AG04450 (cell line): ENCODE data around the gene ZNF57. TPM values are rescaled to one million over a fixed set of nuclear protein-coding genes. Genes with fewer than 3 reads are reported as not detected.
A peak's percentile ranks its signal among the peaks of the same experiment; 100 is the strongest.
"Not testable (repeated sequence)": the region's sequence is repeated elsewhere in the genome, so short reads cannot be mapped to it uniquely, and the experiment has no call there.

Source experiments
- CTCF ChIA-PET: fragments of 300-600, 350-600 bp; formaldehyde crosslinking; extraction: SDS; loops from one replicate; lab custom pipeline; 2022; ENCODE audit warnings: antibody characterized with exemption, inconsistent platforms; lab: Charles Lee
- POLR2A ChIA-PET: fragments of 350-600 bp; formaldehyde crosslinking; extraction: SDS; loops from one replicate; lab custom pipeline; 2021; ENCODE audit warnings: antibody characterized with exemption, inconsistent platforms; lab: Yijun Ruan, JAX
- DNase-seq: peaks from one replicate; pipeline ENCODE4 v3.0.0-alpha.2; 2011; ENCODE audit warnings: low read depth, low spot score
- H3K27ac ChIP-seq: one replicate; pipeline ENCODE4 v1.5.1; 2012; ENCODE audit warnings: low read depth, low read length, control low read depth
- H3K27me3 ChIP-seq: one replicate; pipeline ENCODE4 v1.6.0; 2012; ENCODE audit warnings: low read length; ENCODE audit not compliant: control insufficient read depth, insufficient read depth
- H3K4me3 ChIP-seq: 2 replicates; pipeline ENCODE4 v1.5.1; 2011; ENCODE audit warnings: mild to moderate bottlenecking, low read depth, low read length, control low read depth
- H3K9me3 ChIP-seq: 2 replicates; pipeline ENCODE4 v1.5.1; 2012; ENCODE audit warnings: low read length; ENCODE audit not compliant: control insufficient read depth, insufficient read depth
- CTCF ChIP-seq: IDR thresholded peaks from 2 replicates; pipeline ENCODE4 v1.5.1; 2011; ENCODE audit warnings: low read depth, low read length, control low read depth, inconsistent platforms
- polyA plus RNA-seq: library from polyadenylated mRNA; depleted of rRNA; stranded (reverse); fragments of >200 nt; gene quantifications from 2 replicates; pipeline ENCODE4 v1.2.3, GENCODE V29; 2011

Gene ZNF57
- polyA plus RNA-seq, 1 experiment = 2.4 TPM

- ChIA-PET CTCF (no interaction called here), POLR2A (interaction anchor here (0.5 kb wide), 1 partner anchor 450 kb away, joined by 5 read pairs; no protein-coding TSS in a partner anchor)
- H3K4me3 ChIP-seq = no peak overlapping the region
- TF ChIP-seq CTCF = no peak
- H3K27ac ChIP-seq = no peak overlapping the region
- no peaks in the 10 kb centered on the region for H3K27me3 ChIP-seq
- no peak for DNase-seq
- peaks cover 33% of the 10 kb centered on the region for H3K9me3 ChIP-seq
These were observed 26.3 kb downstream of the ZNF57 start for GRCh38 chr19:2927032-2927430.

GRCh38 chr19:2933490-2933910 is 32.8 kb downstream of the ZNF57 start:
- POLR2A ChIA-PET = no interaction called here
- no peak for DNase-seq
- no peak for TF ChIP-seq CTCF
- H3K4me3 ChIP-seq = no peak overlapping the region
- peaks cover 61% of the 10 kb centered on the region for H3K9me3 ChIP-seq
- H3K27ac ChIP-seq = no peak overlapping the region
- CTCF ChIA-PET = no interaction called here
- no peaks in the 10 kb centered on the region for H3K27me3 ChIP-seq

GRCh38 chr19:2935863-2936262 is 35.1 kb downstream of the ZNF57 start:
- POLR2A ChIA-PET, CTCF ChIA-PET, H3K27ac ChIP-seq, H3K27me3 ChIP-seq, H3K4me3 ChIP-seq, DNase-seq: not testable (repeated sequence)
- H3K9me3 ChIP-seq = peaks cover 52% of the 10 kb centered on the region

- CTCF ChIA-PET = no interaction called here
- H3K27me3 ChIP-seq = no peaks in the 10 kb centered on the region
- no peak overlapping the region for H3K27ac ChIP-seq
- DNase-seq = no peak
- POLR2A ChIA-PET = no interaction called here
- no peak overlapping the region for H3K4me3 ChIP-seq
- TF ChIP-seq CTCF = no peak
- H3K9me3 ChIP-seq = no peaks in the 10 kb centered on the region; the same call in 1 of the 2 replicates
These were observed 42.4 kb downstream of the ZNF57 start for GRCh38 chr19:2942928-2943640.

GRCh38 chr19:2944403-2944774 is 43.7 kb downstream of the ZNF57 start:
- ChIA-PET POLR2A (no interaction called here), CTCF (no interaction called here)
- Histone ChIP-seq H3K4me3 (peak overlapping the region; percentile 79), H3K27me3 (no peaks in the 10 kb centered on the region), H3K9me3 (no peaks in the 10 kb centered on the region; the same call in 1 of the 2 replicates), H3K27ac (no peak overlapping the region)
- no peak for DNase-seq
- no peak for TF ChIP-seq CTCF
